Measurements from ENCODE around the gene MTG2. TPM values are rescaled to one million over a fixed set of nuclear protein-coding genes. Genes with fewer than 3 reads are reported as not detected.

The MTG2 gene
- total and polyA plus RNA-seq, 2 of the 8 experiments (the other 6 are each of a cell fraction or from before 2014, with no cell fraction given) = 14.4 to 22.8 TPM

DNA sequence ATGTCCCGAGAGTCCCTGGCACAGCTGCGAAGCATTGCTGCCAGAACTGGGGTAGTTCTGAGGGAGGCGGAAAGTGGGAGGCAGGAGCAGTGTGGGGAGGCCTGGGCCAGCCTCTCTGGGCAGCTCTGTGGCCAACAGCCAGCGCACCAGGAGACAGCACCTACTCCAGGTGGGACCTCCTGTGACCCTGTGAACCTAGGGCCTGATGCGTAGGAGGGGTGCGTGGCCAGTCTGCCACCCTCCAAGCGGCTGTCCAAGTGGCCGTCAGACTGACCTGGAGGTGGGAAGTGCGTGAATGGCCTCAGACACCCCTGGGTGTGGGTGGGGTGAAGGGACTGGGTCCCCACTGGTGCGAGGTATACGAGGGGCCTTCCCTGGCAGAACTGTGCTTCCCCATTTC, 23.8 kb upstream of the MTG2 start (continued):
- TF ChIP-seq CTCF (IDR thresholded peaks at IDR 0.05; ENCODE audit: control extremely low read depth in 1 of 3, insufficient read depth in 1 of 3, low read depth in 1 of 3, low read length in 3 of 3) = no peak
- TF ChIP-seq EP300 (IDR thresholded peaks at IDR 0.05; ENCODE audit: borderline replicate concordance in 1 of 2, low read depth in 2 of 2, low read length in 2 of 2) = no peak
- no peak for TF ChIP-seq SP2 (IDR thresholded peaks at IDR 0.05; ENCODE audit: low read length)
- TF ChIP-seq CREB1 (IDR thresholded peaks at IDR 0.05) = no peak
- TF ChIP-seq CEBPB (IDR thresholded peaks at IDR 0.05; ENCODE audit: low read depth, low read length) = no peak
